TTC549 (cell line): Measurements from ENCODE around the gene PGRMC1.
"Not testable (repeated sequence)": the region's sequence is repeated elsewhere in the genome, so short reads cannot be mapped to it uniquely, and the experiment has no call there.

Experiments
- FAIRE-seq: peaks from 2 replicates; lab custom pipeline; 2012; peaks lifted over from hg19 to GRCh38; lab: Jason Lieb, UNC

The PGRMC1 gene

GRCh38 chrX:119235051-119235511 lies 1.0 kb upstream of the PGRMC1 start:
- no peak for FAIRE-seq

- FAIRE-seq: no peak
These were observed 807 bp downstream of the PGRMC1 start for GRCh38 chrX:119236623-119237561.

GRCh38 chrX:119237562-119237942 lies 1.5 kb downstream of the PGRMC1 start:
- no peak for FAIRE-seq

GRCh38 chrX:119238557-119238956 lies 2.5 kb downstream of the PGRMC1 start:
- FAIRE-seq: no peak

GRCh38 chrX:119240356-119240755 lies 4.3 kb downstream of the PGRMC1 start:
- no peak for FAIRE-seq

- FAIRE-seq: no peak
These were observed 11.6 kb downstream of the PGRMC1 start for GRCh38 chrX:119247702-119248101.

GRCh38 chrX:119249891-119250290 lies 13.8 kb downstream of the PGRMC1 start:
- no peak for FAIRE-seq

GRCh38 chrX:119251386-119251785 lies 15.3 kb downstream of the PGRMC1 start:
- no peak for FAIRE-seq

GRCh38 chrX:119252716-119253115 lies 16.6 kb downstream of the PGRMC1 start:
- FAIRE-seq: no peak

- FAIRE-seq: no peak
These were observed 30.4 kb downstream of the PGRMC1 start for GRCh38 chrX:119266364-119266995.

GRCh38 chrX:119267115-119267514 lies 31.0 kb downstream of the PGRMC1 start:
- not testable (repeated sequence) for FAIRE-seq

GRCh38 chrX:119272882-119273419 lies 36.9 kb downstream of the PGRMC1 start:
- no peak for FAIRE-seq

GRCh38 chrX:119273420-119274192 lies 37.5 kb downstream of the PGRMC1 start:
- no peak for FAIRE-seq

- FAIRE-seq: not testable (repeated sequence)
These were observed 46.3 kb downstream of the PGRMC1 start for GRCh38 chrX:119282347-119282746.

- FAIRE-seq: no peak
These were observed 52.9 kb downstream of the PGRMC1 start for GRCh38 chrX:119288890-119289393.

GRCh38 chrX:119290476-119290875 lies 54.4 kb downstream of the PGRMC1 start:
- FAIRE-seq: no peak

GRCh38 chrX:119291246-119291645 lies 55.2 kb downstream of the PGRMC1 start:
- FAIRE-seq: not testable (repeated sequence)

GRCh38 chrX:119292445-119292844 lies 56.4 kb downstream of the PGRMC1 start:
- no peak for FAIRE-seq
